Left cardiac atrium (tissue), 4 donors: ENCODE results near the gene GNA12. TPM values are rescaled to one million over a fixed set of nuclear protein-coding genes. Genes with fewer than 3 reads are reported as not detected.
A peak's percentile ranks its signal among the peaks of the same experiment; 100 is the strongest.

Experiments
- ATAC-seq, 2 donors: fragments of 200-7000 bp; cut with Tn5 transposase; one replicate each; pipeline ENCODE4 v1.9.1; 2020; ENCODE audit warnings: mild to moderate bottlenecking in 2 of 2, moderate library complexity in 2 of 2
- DNase-seq: peaks from one replicate; pipeline ENCODE4 v3.0.0-alpha.2; 2020
- intact Hi-C, 2 donors: fragments of 100-400 bp; cut with DNase I; formaldehyde crosslinking; loops; one replicate each; pipeline versions ENCODE4 v1.14.1 to v1.15.1; 2022 to 2023
- total RNA-seq, 2 donors: library from RNA; stranded (reverse); fragmentation: NEBNext Ultra II Directional; extraction: Animal tissue kit (Norgen Biotek cat#: 25700); gene quantifications; one replicate each; pipeline ENCODE4 v1.2.1, GENCODE V29; 2021
- donor health status: DM: no; HTN: yes; CAD: no.
- donor health status: DM: no; HTN: yes; CAD: no; lungs with severe emphysema.
- donor health status: DM: yes; HTN: yes; CAD: no.
- donor health status: Dilated cardiomyopathy.

Gene GNA12
- total RNA-seq, 2 donors from 2014 or later: 47.4 to 52.2 TPM

- DNase-seq (no peak), ATAC-seq (peak; percentile 11 to 17)
- intact Hi-C loops: no loop called here
Observed at GRCh38 chr7:2810682-2811415, 33.3 kb downstream of the GNA12 start.

GRCh38 chr7:2809903-2810625 is 34.0 kb downstream of the GNA12 start:
- DNase-seq: no peak
- intact Hi-C loops: no loop called here
- ATAC-seq: no peak

- intact Hi-C loops: no loop called here
- ATAC-seq: no peak
- DNase-seq: no peak
Observed at GRCh38 chr7:2808891-2809665, 35.0 kb downstream of the GNA12 start.

GRCh38 chr7:2807845-2808772 is 36.0 kb downstream of the GNA12 start:
- DNase-seq: no peak

GRCh38 chr7:2807460-2807844 is 36.7 kb downstream of the GNA12 start:
- intact Hi-C loops: no loop called here
- no peak for ATAC-seq
- no peak for DNase-seq

More at GRCh38 chr7:2807845-2808772, 36.0 kb downstream of the GNA12 start:
- no peak for ATAC-seq
- intact Hi-C loops: no loop called here

GRCh38 chr7:2806571-2806970 is 37.5 kb downstream of the GNA12 start:
- ATAC-seq: no peak
- no peak for DNase-seq
- intact Hi-C loops: no loop called here

- intact Hi-C loops: no loop called here
- ATAC-seq (peak; percentile 61 to 75), DNase-seq (peak; percentile 58)
Observed at GRCh38 chr7:2805213-2805944, 38.7 kb downstream of the GNA12 start.

- DNase-seq (no peak), ATAC-seq (no peak)
- intact Hi-C loops: no loop called here
Observed at GRCh38 chr7:2804227-2804763, 39.8 kb downstream of the GNA12 start.

GRCh38 chr7:2803755-2804154 is 40.4 kb downstream of the GNA12 start:
- DNase-seq (no peak), ATAC-seq (no peak)
- intact Hi-C loops: no loop called here

- intact Hi-C loops: no loop called here
- ATAC-seq: no peak
- no peak for DNase-seq
Observed at GRCh38 chr7:2803342-2803692, 40.8 kb downstream of the GNA12 start.

GRCh38 chr7:2802504-2803341 is 41.4 kb downstream of the GNA12 start:
- peak; percentile 66 to 67 for ATAC-seq
- intact Hi-C loops: no loop called here
- peak; percentile 55 for DNase-seq

- DNase-seq (no peak), ATAC-seq (no peak)
- intact Hi-C loops: no loop called here
Observed at GRCh38 chr7:2802101-2802500, 42.0 kb downstream of the GNA12 start.

- intact Hi-C loops: no loop called here
- peak; percentile 7 to 28 for ATAC-seq
Observed at GRCh38 chr7:2800931-2801688, 43.0 kb downstream of the GNA12 start.

GRCh38 chr7:2800220-2800930 is 43.7 kb downstream of the GNA12 start:
- intact Hi-C loops: no loop called here
- no peak for ATAC-seq
- DNase-seq: no peak

More at GRCh38 chr7:2800931-2801688, 43.0 kb downstream of the GNA12 start:
- DNase-seq: peak; percentile 70

GRCh38 chr7:2799253-2799652 is 44.9 kb downstream of the GNA12 start:
- DNase-seq (no peak), ATAC-seq (no peak)
- intact Hi-C loops: loop anchor here in 1 of 2 donors (5.0 kb wide), 1 partner anchor 42 kb away; no protein-coding TSS in a partner anchor

- DNase-seq (no peak), ATAC-seq (no peak)
- intact Hi-C loops: loop anchor here in 1 of 2 donors (5.0 kb wide), 1 partner anchor 41 kb away; no protein-coding TSS in a partner anchor
Observed at GRCh38 chr7:2798669-2799068, 45.4 kb downstream of the GNA12 start.
